PC-3 (cell line): ENCODE results near the gene CD3E. TPM values are rescaled to one million over a fixed set of nuclear protein-coding genes. Genes with fewer than 3 reads are reported as not detected.

Source experiments
- ATAC-seq: fragments of 200-7000 bp; cut with Tn5 transposase; 2 replicates; pipeline ENCODE4 v1.9.1; 2020; ENCODE audit warnings: mild to moderate bottlenecking, moderate library complexity
- BruUV-seq: library from RNA; stranded (reverse); fragments of 400-500 nt; replicated peaks from 2 replicates; lab custom pipeline; 2021; lab: Mats Ljungman, UMichigan
- CTCF ChIA-PET: fragments of 300-600 bp; sonication (Branson Sonifier 250); formaldehyde crosslinking; loops from one replicate; lab custom pipeline; 2022; ENCODE audit warnings: antibody characterized with exemption; lab: Charles Lee
- POLR2A ChIA-PET: fragments of 300-600 bp; sonication (Branson Sonifier 250); formaldehyde crosslinking; loops from one replicate; lab custom pipeline; 2022; ENCODE audit warnings: antibody characterized with exemption; ENCODE audit not compliant: unreplicated experiment; lab: Charles Lee
- DNase-seq: peaks from one replicate; pipeline ENCODE4 v3.0.0-alpha.2; 2015
- H2AFZ ChIP-seq: fragments of 300-600 bp; sonication (generic); 2 replicates; pipeline ENCODE4 v1.6.0; 2016; ENCODE audit warnings: antibody characterized with exemption, low read length
- H3F3A ChIP-seq: fragments of 300-600 bp; sonication (generic); one replicate; pipeline ENCODE4 v1.6.0; 2017; ENCODE audit warnings: antibody characterized with exemption, low read length, control low read depth, mild to moderate bottlenecking; ENCODE audit not compliant: unreplicated experiment
- H3K27ac ChIP-seq: fragments of 300-600 bp; sonication (generic); 2 replicates; pipeline ENCODE4 v1.5.1; 2016; ENCODE audit warnings: mild to moderate bottlenecking, low read length
- H3K27me3 ChIP-seq: fragments of 300-600 bp; sonication (generic); 2 replicates; pipeline ENCODE4 v1.6.1; 2016; ENCODE audit warnings: low read length, mixed read lengths
- H3K36me3 ChIP-seq: fragments of 300-600 bp; sonication (generic); 2 replicates; pipeline ENCODE4 v1.6.1; 2016; ENCODE audit warnings: low read depth, mixed run types, low read length, mixed read lengths
- H3K4me1 ChIP-seq: fragments of 300-600 bp; sonication (generic); 2 replicates; pipeline ENCODE4 v1.5.1; 2016; ENCODE audit warnings: low read length; ENCODE audit not compliant: insufficient read depth
- H3K4me2 ChIP-seq: fragments of 300-600 bp; sonication (generic); 2 replicates; pipeline ENCODE4 v1.6.0; 2016; ENCODE audit warnings: low read length
- H3K4me3 ChIP-seq: fragments of 300-600 bp; sonication (generic); 2 replicates; pipeline ENCODE4 v1.5.1; 2016; ENCODE audit warnings: mild to moderate bottlenecking, low read length, mixed read lengths
- H3K79me2 ChIP-seq: fragments of 300-600 bp; sonication (generic); 2 replicates; pipeline ENCODE4 v1.6.1; 2017; ENCODE audit warnings: low read length, mixed read lengths
- H3K9ac ChIP-seq: fragments of 300-600 bp; sonication (generic); 2 replicates; pipeline ENCODE4 v1.6.0; 2016; ENCODE audit warnings: mild to moderate bottlenecking, low read length
- H3K9me2 ChIP-seq: fragments of 300-600 bp; sonication (generic); replicated peaks from 2 replicates; pipeline ENCODE4 v1.6.1; 2016; ENCODE audit warnings: mixed run types, low read length, mixed read lengths
- H3K9me3 ChIP-seq: fragments of 300-600 bp; sonication (generic); 2 replicates; pipeline ENCODE4 v1.6.1; 2016; ENCODE audit warnings: low read length, mixed read lengths
- H4K20me1 ChIP-seq: fragments of 300-600 bp; sonication (generic); 2 replicates; pipeline ENCODE4 v1.6.1; 2016; ENCODE audit warnings: low read length, mixed read lengths
- EZH2 ChIP-seq: fragments of 300-600 bp; sonication (generic); IDR thresholded peaks from one replicate; pipeline ENCODE4 v1.6.1; 2017; ENCODE audit warnings: antibody characterized with exemption, mild to moderate bottlenecking, low read length; ENCODE audit not compliant: unreplicated experiment
- EZH2phosphoT487 ChIP-seq: fragments of 300-600 bp; sonication (generic); IDR thresholded peaks from 2 replicates; pipeline ENCODE4 v1.6.1; 2018; ENCODE audit warnings: mild to moderate bottlenecking, antibody characterized with exemption, low read length, borderline replicate concordance
- intact Hi-C: fragments of 100-400 bp; cut with micrococcal nuclease; formaldehyde crosslinking; loops from 2 replicates; pipeline ENCODE4 v1.9.0; 2023
- total RNA-seq: library from RNA; depleted of rRNA; stranded (reverse); fragments of >200 nt; gene quantifications from 2 replicates; pipeline ENCODE4 v1.2.3, GENCODE V29; 2014
- TF ChIP-seq, protein P1 (sequence below): fragments of 300-600 bp; sonication (generic); conservative IDR thresholded peaks from 2 replicates; pipeline ENCODE4 v1.5.1; 2017; ENCODE audit warnings: antibody characterized with exemption, low read depth, mild to moderate bottlenecking, low read length

Gene CD3E
- total RNA-seq, 1 experiment from 2014 or later = not detected

DNA sequence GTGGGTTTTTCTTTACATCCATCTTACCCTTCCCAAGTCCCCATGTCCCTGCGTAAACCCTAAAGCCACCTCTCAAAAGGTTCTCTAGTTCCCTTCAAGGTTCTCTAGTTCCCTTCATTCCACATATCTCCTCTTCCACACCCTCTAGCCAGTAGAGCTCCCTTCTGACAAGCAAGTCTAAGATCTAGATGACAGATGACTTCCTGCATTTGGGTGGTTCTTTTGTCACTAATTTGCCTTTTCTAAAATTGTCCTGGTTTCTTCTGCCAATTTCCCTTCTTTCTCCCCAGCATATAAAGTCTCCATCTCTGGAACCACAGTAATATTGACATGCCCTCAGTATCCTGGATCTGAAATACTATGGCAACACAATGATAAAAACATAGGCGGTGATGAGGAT, 7.8 kb downstream of the CD3E start:
- Histone ChIP-seq H3K79me2 (no peaks in the 10 kb centered on the region), H3K27me3 (no peaks in the 10 kb centered on the region), H4K20me1 (no peaks in the 10 kb centered on the region), H3F3A (no peaks in the 10 kb centered on the region), H3K27ac (no peak overlapping the region), H3K4me2 (no peak overlapping the region), H3K4me1 (peaks cover 27% of the 10 kb centered on the region), H3K9ac (no peak overlapping the region), H3K9me3 (no peaks in the 10 kb centered on the region), H3K36me3 (no peaks in the 10 kb centered on the region), H2AFZ (no peak overlapping the region), H3K9me2 (no peaks in the 10 kb centered on the region), H3K4me3 (no peak overlapping the region)
- TF ChIP-seq EZH2 (no peak), EZH2phosphoT487 (no peak)
- TF ChIP-seq, protein P1, sequence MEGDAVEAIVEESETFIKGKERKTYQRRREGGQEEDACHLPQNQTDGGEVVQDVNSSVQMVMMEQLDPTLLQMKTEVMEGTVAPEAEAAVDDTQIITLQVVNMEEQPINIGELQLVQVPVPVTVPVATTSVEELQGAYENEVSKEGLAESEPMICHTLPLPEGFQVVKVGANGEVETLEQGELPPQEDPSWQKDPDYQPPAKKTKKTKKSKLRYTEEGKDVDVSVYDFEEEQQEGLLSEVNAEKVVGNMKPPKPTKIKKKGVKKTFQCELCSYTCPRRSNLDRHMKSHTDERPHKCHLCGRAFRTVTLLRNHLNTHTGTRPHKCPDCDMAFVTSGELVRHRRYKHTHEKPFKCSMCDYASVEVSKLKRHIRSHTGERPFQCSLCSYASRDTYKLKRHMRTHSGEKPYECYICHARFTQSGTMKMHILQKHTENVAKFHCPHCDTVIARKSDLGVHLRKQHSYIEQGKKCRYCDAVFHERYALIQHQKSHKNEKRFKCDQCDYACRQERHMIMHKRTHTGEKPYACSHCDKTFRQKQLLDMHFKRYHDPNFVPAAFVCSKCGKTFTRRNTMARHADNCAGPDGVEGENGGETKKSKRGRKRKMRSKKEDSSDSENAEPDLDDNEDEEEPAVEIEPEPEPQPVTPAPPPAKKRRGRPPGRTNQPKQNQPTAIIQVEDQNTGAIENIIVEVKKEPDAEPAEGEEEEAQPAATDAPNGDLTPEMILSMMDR = no peak
- intact Hi-C loops = no loop called here
- no TSS peak for BruUV-seq
- DNase-seq (no peak), ATAC-seq (no peak)
- ChIA-PET CTCF (no interaction called here), POLR2A (no interaction called here)

DNA sequence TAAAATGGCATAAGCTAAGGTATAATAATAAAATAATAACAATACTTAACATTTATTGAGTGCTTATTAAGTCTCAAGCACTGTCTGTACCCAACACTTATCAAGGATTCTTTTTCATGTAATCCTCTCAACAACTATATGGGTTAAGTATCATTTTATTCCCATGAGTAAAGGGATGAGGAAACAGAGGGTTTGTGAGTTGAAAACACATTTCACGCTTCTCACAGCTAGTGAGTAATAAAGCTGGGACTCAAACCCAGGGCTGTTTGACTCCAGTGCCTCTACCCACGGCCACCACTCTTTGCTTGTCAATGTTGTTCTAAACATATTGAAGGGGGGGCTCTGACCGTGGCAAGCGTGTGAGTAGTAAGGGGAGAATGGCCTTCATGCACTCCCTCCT, 8.7 kb downstream of the CD3E start:
- Histone ChIP-seq H3K27me3 (no peaks in the 10 kb centered on the region), H4K20me1 (no peaks in the 10 kb centered on the region), H3K36me3 (no peaks in the 10 kb centered on the region), H3K4me1 (peaks cover 28% of the 10 kb centered on the region), H3K4me2 (no peak overlapping the region), H3K4me3 (no peak overlapping the region), H3K9me2 (no peaks in the 10 kb centered on the region), H3K79me2 (no peaks in the 10 kb centered on the region), H3F3A (no peaks in the 10 kb centered on the region), H3K27ac (no peak overlapping the region), H2AFZ (no peak overlapping the region), H3K9me3 (no peaks in the 10 kb centered on the region), H3K9ac (no peak overlapping the region)
- intact Hi-C loops = no loop called here
- DNase-seq = no peak
- TF ChIP-seq EZH2 (no peak), EZH2phosphoT487 (no peak)
- TF ChIP-seq, protein P1 = no peak
- CTCF ChIA-PET = no interaction called here
- no TSS peak for BruUV-seq
- ATAC-seq = no peak
- POLR2A ChIA-PET = no interaction called here

DNA sequence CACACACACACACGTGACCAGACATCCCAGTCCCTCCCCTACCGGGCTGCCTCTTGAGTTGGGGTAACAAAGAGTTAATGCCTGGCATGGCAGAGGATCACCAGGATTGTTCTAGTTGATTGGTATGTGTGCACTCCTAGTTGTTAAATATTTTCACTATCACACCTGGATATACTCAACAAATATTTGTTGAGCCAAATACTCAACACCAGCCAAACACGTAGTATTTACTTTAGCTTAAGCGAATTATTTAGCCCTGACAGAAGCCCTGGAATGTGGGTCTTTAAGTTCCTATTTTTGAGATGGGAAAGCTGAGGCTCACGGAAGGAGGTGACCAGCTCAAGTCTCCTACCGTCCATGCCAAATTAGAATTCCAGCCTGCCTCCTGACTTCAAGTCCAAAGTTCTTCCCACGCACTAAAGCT, 10.5 kb downstream of the CD3E start:
- peak overlapping the region; percentile 58 for H3K4me2 ChIP-seq
- H3K27me3 ChIP-seq = no peaks in the 10 kb centered on the region
- no peaks in the 10 kb centered on the region for H3K79me2 ChIP-seq
- no peaks in the 10 kb centered on the region for H3K36me3 ChIP-seq
- H3F3A ChIP-seq = no peaks in the 10 kb centered on the region
- BruUV-seq = no TSS peak
- ATAC-seq (peak; percentile 63), DNase-seq (peak; percentile 80)
- ChIA-PET CTCF (interaction anchor here (1.0 kb wide), 1 partner anchor 20 kb away, joined by 4 read pairs; no protein-coding TSS in a partner anchor), POLR2A (interaction anchor here (0.6 kb wide), 1 partner anchor 51 kb away, joined by 3 read pairs; the partner anchor contains the start of gene MPZL2)
- no peaks in the 10 kb centered on the region for H3K9me3 ChIP-seq
- intact Hi-C loops = no loop called here
- H3K9me2 ChIP-seq = no peaks in the 10 kb centered on the region
- H3K4me3 ChIP-seq = peak overlapping the region; percentile 43; the same call in 1 of the 2 replicates
- H3K27ac ChIP-seq = peak overlapping the region; percentile 35
- TF ChIP-seq EZH2phosphoT487 (no peak), EZH2 (no peak)
- H3K9ac ChIP-seq = no peak overlapping the region
- peak overlapping the region; percentile 66 for H2AFZ ChIP-seq
- no peaks in the 10 kb centered on the region for H4K20me1 ChIP-seq
- H3K4me1 ChIP-seq = peaks cover 28% of the 10 kb centered on the region
